ENCODE results near the gene ETNPPL.
"Not testable (repeated sequence)": the region's sequence is repeated elsewhere in the genome, so short reads cannot be mapped to it uniquely, and the experiment has no call there.

The ETNPPL gene

DNA sequence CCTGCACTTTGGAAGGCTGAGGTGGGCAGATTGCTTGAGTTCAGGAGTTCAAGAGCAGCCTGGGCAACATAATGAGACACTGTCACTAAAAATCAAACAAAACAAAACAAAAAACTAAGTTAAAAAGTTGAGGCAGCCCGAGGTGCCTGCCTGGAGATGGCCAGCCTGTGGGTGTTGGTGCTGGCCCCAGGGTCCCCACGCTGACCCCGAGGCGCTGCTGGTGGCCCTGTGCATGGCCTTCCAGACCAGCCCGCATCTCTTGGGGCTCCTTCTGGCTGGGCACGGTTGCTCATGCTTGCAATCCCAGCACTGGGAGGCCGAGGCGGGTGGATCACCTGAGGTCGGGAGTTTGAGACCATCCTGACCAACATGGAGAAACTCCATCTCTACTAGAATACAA lies 4.4 kb downstream of the ETNPPL start:
- in situ Hi-C loops (cut with MboI; ENCODE audit: low sequenced_read_pairs): no loop called here

DNA sequence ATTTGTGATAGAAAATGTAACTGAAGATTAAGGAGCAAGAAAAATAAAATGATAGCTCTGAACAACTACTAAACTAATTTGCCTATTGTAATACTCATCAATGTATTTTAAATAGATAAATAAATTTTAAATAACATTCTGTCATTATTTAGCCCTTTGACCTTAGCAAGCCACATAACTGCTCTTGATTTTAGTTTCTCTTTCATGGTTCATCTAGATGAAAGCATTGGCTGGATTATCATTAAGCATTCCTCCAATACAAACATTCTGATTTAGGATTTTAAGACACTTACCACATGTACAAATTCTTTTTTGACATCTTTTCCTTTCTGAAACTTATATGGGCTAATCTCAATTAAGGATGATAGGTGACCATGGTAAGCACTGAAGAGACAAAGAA lies 8.5 kb downstream of the ETNPPL start:
- in situ Hi-C loops (cut with MboI; ENCODE audit: low sequenced_read_pairs): no loop called here

DNA sequence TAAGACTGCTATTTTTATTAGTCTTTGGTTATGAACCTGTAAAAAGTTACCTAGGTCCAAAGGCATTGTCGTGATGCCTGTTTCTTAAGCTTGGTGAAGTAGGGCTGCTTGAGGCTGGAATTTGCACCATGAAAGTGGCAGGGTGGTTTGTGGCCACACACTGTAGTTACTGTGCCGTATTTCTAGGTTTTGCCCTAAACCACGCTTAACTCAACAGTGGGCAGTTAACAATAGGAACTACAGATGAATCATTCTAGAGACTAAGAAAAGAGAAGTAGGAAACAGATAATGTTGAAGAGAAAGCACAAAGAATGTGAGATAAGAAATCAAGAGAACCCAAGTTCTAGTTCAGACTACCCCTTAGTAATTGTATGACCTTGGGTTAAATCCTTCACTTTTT lies 11.5 kb downstream of the ETNPPL start:
- in situ Hi-C loops (cut with MboI; ENCODE audit: low sequenced_read_pairs): no loop called here

DNA sequence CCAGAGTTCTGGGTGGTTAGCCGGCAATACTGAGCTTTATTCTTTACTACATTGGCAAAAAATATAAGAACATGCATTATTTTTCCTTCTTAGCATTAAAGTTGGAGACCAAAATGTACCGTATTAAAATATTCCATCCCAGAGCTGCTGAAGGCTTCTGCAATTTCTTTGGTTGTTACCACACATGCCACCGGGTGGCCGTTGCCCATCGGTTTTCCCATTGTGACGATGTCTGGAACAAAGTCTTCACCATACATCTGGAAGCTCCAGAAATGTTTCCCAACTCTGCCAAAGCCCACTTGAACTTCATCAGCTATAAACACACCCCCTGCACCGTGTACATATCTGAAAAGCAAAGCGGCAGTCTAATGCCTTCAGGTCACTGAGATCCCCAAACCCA lies 13.7 kb downstream of the ETNPPL start:
- in situ Hi-C loops (cut with MboI; ENCODE audit: low sequenced_read_pairs): no loop called here

DNA sequence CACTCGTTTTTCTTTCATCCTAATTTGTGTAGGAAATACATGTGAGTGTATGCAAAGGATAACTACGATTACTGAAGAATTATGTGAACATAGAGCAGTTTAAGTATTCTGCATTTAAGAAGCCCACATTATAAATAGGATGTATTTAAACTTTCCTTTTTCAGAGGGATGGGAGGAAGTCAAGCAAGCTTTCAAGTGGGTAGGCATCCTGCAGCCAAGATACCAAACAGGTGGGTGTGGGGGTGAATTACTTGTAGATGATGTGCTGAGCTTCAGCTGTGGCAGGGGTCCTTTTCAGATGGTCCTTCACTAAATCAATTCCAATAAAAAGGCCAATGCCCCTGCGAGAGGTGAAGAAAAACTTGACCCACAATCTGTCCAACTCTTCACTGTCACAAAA lies 16.3 kb downstream of the ETNPPL start:
- in situ Hi-C loops (cut with MboI; ENCODE audit: low sequenced_read_pairs): no loop called here

DNA sequence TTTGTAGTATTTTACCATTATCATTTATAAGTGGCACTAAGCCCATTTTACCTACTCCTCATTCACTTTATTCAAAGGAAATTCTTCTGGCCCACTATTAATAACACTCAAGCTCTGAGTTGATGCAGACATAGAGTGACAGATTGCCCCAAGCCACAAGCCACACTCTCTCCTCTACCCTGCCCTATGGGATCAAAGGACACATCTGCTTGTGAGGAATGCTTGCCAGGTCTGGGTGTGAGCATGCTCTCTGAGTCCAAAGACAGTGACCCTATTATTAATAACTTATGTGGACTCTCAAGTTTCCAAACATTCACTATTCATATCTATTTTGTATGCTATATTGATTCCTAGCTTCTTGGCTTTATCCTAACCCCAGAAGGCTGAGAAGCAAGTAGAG lies 18.5 kb downstream of the ETNPPL start:
- in situ Hi-C loops (cut with MboI; ENCODE audit: low sequenced_read_pairs): no loop called here

DNA sequence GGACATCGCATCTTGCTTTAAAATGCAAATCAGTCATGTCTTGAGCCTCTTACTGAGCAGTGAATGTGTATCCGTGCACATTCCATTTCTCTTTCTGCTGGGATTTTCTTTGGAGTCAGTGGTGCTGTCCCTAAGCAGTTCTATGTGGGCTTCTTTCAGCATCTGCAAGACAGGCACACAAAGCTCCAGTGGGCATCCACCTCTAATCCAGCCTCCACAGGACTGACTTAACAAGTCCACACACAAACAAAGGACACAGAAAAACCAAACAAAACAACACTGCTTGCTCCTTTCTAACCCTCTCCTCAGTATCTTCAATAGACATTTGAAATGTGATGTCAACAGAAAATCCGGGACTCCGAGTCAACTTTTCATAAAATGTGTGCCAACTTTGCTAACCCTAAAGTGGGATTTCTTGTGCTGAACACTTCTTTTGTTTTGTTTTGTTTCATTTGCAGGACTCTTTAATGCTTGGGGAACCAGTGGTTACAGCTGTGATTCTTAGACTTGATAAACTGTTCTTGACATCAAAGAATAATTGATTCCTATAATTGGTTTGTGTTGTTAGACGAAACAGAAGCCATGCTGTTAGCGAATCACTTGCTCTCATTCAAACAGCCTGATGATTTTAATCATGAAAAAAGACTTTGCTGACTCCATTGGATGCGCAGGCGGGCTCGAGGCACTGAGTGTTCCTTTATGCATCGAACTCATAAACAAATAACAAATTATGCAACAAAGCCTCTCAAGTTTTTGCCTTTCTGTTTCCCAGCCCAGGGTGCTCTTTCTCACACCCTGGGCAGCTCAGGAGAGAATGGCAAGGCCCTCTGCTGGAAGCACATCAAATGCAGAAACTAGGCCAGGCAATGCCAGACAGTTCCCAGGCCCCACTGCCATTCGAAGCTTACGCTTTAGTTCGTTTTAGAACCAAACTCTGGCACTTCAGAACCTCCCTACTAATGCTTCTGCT lies 20.1 kb downstream of the ETNPPL start:
- in situ Hi-C loops (cut with MboI; ENCODE audit: low sequenced_read_pairs): no loop called here

DNA sequence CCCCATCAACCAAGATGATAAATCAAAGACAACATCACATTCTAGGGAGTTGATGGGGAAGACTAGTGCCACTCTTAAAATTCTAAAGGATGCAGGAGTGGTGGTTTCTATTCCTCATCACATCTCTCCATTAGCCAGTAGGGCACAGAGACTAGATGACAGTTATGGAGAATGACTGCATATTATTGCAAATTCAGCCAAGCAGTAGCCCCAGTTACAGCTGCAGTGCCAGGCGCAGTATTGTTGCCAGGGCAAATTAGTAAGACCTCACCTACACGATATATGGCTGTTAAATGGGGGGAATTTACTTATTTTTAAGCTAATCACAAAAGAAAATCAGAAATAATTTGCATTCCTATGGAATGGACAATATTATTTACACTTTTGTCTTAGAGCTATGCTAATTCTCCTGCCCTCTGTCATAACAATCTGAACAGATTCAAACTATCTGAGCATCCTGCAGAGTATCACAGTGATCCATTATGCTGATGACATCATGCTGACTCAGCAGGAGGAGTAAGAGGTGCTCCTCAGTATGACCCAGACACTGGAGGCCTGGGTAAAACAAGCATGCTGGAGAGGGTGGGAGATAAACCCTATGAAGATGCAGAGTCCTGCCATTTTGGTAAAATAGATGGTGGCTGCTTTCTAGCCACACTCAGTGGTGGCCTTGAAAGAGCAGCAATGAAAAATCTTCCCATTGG lies 24.7 kb downstream of the ETNPPL start:
- in situ Hi-C loops (cut with MboI; ENCODE audit: low sequenced_read_pairs): no loop called here

DNA sequence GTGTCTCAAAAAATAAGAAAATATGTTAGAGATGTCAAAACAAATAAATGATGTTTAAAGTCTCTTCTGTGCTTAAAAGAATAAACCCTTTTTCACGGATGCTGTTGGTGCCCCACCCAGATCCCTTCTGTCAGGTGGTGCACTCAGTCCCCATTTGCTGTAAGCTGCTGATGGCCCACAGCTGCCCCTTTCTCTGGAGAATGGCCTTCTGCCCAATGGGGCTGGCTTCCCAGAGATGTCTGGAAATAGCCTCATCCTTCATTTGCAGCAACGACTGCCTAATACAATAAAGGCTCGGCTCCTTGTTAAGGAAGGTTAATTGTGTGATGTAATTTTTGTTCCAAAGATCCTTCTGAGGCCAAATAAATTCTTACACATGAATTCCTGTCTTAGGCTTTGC lies 31.8 kb downstream of the ETNPPL start:
- in situ Hi-C loops (cut with MboI; ENCODE audit: low sequenced_read_pairs): no loop called here

DNA sequence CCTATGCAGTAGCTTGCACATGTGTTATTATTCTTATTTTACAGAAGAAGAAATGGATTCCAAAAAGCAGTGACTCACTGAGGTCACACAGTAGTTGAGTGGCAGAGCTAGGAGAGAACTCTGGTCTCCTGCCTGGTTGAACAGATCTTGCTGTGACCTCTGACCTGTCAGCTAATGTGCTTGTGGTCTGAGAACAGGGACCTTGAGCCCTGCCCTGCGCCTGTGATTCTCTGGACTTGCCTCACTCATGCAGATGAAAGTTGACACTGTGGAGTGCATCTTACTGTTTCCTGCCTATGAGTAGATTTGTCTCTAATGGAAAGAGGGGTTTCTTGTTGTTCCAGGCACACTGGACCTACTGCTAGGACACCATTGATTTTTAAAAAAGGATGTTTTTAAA lies 32.3 kb downstream of the ETNPPL start:
- in situ Hi-C loops (cut with MboI; ENCODE audit: low sequenced_read_pairs): no loop called here

DNA sequence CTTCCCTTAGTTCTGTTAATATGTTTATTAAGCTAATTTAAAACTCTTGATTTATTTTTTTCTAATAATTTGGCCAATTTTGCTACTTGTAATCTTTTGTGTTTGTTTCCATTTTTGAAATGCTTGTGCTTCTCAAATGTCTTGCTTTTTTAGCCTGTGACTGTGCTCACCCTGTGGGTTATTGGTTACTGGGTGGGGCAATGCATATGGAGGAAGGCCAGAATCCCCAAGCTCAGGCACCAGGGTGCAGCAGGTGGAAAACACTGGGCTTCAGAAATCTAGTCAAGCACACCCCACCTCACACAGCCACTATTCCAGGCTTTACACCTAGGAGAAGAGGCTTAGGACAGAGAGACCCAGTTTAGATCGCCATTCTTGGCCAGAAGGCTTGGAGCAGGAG lies 33.1 kb downstream of the ETNPPL start:
- in situ Hi-C loops (cut with MboI; ENCODE audit: low sequenced_read_pairs): no loop called here

DNA sequence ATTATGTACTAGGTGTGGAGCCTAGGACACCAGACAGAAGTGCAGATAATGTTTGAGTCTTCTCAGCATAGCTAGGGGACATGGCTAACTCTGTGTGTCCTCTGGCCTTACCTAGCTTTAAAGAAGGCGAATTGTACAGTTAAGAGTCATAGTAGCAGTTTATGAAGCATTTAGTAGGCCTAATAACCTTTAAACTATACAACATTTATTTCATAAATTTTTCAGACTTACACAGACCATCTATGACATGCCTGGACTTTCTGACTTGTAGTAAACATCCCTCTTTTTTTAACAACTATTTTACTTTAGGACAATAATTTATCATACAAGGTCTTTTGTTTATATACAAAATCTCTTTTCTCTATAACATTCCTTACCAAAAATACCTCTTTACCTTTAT lies 37.4 kb downstream of the ETNPPL start:
- in situ Hi-C loops (cut with MboI; ENCODE audit: low sequenced_read_pairs): no loop called here

DNA sequence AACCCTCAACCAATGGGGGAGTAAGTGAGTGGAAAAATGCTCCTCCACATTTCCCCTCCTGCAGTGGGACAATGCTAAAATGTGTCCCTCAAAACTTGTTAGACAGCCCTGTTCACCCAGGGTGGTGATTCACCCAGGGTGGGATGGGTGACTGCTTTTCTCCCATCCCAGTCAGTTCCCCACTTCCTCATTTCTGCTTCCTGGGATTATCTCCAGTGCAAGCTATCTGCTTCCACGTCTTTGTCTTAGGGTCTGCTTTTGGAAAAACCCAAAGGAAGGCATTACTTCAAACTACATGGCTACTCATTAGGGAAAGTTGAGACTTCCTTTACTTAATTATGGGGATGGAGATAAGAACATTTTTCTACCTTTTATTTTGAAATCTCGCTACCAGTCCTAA lies 45.5 kb downstream of the ETNPPL start:
- in situ Hi-C loops (cut with MboI; ENCODE audit: low sequenced_read_pairs): no loop called here

DNA sequence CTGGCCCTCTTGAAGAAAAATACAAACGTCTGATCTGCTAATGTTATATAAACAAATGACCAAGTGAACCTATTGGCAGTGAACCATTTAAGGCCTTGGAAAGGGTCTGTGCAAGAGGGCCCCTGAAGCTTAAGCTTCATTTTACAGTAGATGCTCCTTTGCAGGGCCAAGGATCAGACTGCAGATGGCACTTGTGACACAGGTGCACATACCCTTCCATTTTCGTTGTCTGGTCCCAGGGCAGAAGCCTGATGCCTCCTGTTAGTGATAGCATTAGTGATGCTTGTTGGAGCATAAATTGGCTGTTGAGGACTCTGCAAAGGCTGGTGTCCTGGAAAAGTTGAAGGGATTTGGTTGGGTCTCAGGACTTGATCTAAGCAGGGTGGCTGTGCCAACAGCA lies 46.5 kb downstream of the ETNPPL start:
- in situ Hi-C loops (cut with MboI; ENCODE audit: low sequenced_read_pairs): no loop called here

DNA sequence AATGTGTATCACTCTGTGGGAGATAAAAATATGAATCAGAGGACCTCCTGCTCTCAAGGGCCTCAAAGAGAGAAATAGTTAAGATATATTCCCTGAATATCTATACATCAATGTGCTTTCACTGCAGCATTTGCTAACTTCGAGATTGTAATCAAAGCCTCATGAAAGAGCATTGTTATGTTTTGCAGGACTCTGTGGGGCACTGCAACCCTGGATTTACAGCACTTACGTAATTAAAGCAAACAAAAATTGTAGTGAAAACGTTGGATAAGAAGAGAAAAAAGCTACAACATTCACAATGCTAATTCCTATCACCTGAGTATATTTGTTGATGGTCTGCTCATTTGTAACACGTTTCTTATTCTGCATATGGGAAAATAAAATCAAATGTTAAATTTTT lies 48.0 kb downstream of the ETNPPL start:
- in situ Hi-C loops (cut with MboI; ENCODE audit: low sequenced_read_pairs): no loop called here

DNA sequence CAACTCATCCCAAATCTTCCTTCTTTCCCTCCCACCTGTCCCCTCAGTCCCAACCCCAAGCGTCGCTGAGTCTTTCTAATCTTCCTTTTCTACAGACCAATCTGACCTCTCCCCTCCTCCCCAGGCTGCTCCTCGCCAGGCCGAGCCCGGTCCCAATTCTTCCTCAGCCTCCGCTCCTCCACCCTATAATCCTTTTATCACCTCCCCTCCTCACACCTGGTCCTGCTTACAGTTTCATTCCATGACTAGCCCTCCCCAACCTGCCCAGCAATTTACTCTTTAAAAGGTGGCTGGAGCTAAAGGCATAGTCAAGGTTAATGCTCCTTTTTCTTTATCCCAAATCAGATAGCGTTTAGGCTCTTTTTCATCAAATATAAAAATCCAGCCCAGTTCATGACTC lies 52.3 kb downstream of the ETNPPL start:
- in situ Hi-C loops (cut with MboI; ENCODE audit: low sequenced_read_pairs): not testable (repeated sequence)

DNA sequence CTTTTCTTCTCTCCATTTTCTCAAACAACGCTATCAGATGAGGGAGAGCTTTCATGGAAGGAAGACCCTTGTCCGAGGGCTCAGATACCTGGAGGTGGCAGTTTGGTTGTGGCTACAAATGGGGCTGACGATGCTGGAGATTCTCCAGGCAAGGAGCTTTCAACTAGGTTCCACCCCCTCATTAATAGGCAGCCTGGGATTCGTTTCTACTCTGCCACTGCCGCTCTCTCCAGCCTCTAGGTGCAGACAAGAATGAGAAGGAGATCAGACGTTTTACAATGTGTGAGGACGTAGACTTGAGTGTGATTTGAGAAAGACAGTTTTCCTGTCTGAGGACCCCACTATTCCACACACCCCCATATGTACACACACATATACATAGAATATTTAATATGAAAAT lies 53.1 kb downstream of the ETNPPL start:
- in situ Hi-C loops (cut with MboI; ENCODE audit: low sequenced_read_pairs): no loop called here

DNA sequence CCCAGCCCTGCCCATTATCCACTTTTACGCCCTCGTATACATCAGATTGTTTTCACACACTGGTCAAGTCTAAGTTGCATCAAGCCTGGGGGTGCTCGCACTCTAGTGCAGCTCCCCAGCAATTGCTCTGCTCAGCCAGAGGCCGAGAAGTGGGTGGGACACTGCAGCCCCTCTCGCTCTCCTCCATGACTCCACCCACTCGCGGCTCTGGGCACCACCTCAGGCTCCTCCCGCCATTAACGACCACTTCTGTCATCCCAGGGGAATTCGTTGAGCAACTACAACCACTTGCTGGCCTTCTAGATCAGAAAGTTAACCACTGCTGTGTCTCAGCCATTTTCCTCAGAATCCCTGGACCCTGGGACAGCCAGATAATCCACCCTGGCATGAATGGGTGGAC lies 53.6 kb downstream of the ETNPPL start:
- in situ Hi-C loops (cut with MboI; ENCODE audit: low sequenced_read_pairs): no loop called here

DNA sequence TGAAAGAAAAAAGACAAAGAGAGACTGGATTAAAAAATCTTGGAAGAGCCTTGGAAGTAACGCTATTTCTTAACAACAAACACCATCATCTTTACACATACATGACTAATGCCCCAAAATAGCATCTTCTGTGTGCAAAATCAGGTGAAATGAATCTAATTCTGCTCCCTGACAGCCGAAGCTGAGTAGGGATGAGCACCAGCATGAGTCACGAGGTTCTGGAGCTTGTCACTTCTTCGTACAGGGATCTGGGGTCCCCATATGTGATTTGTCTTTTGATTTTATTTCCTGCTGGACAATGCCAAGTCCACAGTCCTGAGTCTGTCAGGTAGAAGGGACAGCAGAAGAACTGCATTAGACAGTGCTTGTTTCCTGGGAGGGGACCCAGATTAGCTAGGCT lies 56.6 kb downstream of the ETNPPL start:
- in situ Hi-C loops (cut with MboI; ENCODE audit: low sequenced_read_pairs): no loop called here

DNA sequence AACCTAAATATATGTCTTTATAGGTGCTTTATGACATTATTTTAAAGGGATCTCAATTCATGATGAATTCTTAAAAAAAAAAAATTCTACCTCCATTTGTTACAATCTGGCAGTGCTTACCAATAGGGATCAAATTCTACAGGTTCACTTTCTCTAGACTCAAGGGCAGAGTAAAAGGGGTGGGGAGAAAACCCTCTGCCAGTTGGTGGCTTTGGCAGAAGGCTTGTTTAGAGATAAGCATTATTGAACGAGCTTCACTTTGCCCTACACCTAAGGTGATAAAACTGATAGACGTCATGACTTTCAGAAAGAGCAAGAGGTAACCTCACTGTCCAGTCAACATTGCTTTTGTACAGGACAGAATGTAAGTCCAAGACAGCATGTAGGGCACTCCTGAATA lies 58.9 kb downstream of the ETNPPL start:
- in situ Hi-C loops (cut with MboI; ENCODE audit: low sequenced_read_pairs): no loop called here

DNA sequence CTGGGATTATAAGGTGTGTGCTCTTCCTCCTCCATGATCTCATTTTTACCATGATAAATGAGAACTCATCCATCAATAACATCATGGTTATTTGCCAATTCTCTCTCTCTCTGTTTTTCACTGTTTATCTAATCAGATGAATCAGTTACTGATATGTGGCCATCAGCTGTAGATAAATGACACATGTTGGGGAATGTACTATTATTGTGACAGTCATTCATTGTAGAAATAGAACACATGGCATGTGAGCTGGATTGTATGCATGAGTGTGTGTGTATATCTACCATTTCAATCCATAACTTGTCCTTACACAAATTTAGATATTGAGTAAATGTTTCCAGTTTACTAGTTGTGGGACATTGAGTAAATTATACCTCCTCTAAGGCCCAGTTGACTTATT lies 59.5 kb downstream of the ETNPPL start:
- in situ Hi-C loops (cut with MboI; ENCODE audit: low sequenced_read_pairs): no loop called here

DNA sequence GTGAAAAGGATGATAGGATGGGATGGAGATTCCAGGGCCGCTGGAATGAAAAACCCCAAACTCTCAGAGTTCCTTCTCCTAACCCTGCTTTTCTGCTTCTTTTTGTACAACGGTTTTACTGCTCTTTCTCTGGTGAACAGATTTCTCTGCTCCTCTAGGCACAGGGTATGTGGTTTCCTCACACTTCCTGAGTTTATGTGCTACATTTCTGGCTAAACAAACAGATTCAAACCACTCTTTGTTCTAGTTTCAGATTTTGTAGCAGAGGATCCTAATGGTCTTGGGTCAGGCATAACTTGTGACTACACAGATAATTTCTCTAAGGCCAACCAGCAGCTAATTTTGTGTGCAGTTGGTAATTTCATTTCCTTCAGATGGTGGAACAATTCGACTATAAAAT lies 59.9 kb downstream of the ETNPPL start:
- in situ Hi-C loops (cut with MboI; ENCODE audit: low sequenced_read_pairs): no loop called here
